ENCODE results near the gene SPATA6L. TPM values are rescaled to one million over a fixed set of nuclear protein-coding genes. Genes with fewer than 3 reads are reported as not detected.

The SPATA6L gene
- total and polyA plus RNA-seq, 11 donors: 0.14 to 2.1 (median 0.55) TPM; not detected in 1

DNA sequence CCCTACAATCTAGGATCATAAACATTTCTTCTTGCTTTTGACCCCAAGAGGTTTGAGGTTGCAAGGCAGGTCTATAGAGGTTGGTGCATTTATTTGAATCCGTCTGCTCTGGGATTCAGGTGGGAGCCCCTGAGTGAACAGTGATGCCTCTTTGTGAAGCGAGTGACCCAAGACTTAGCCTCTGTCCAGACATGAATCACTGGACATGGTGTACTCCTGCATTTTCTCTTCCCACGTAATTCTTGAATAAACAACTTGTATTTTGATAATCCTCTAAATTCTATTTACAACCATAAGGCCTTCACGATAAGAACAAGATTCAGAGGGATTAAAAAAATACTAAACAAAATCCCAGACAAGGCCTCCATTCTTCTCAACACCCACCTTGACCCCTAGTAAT lies 71.7 kb downstream of the SPATA6L start:
- H3K4me1 ChIP-seq: peaks cover 0 to 30% (median 12%) of the 10 kb centered on the region in 12 donors
- H3K27me3 ChIP-seq: no peaks in the 10 kb centered on the region
- 92 to 96% (median 94%) methylated on average over 4 of the region's 4 CpGs for WGBS, 4 donors
- H3K4me3 ChIP-seq: no peak overlapping the region
- intact Hi-C loops (cut with DNase I): loop anchor here in 1 of 10 donors (10.0 kb wide), 1 partner anchor 60 kb away; no protein-coding TSS in a partner anchor
- ATAC-seq (no peak), DNase-seq (no peak)
- no peak overlapping the region for H3K27ac ChIP-seq
- H3K9me3 ChIP-seq: no peaks in the 10 kb centered on the region
- no peaks in the 10 kb centered on the region for H3K36me3 ChIP-seq
- TF ChIP-seq POLR2A (IDR thresholded peaks at IDR 0.05) (no peak), CTCF (IDR thresholded peaks at IDR 0.05) (no peak)

- no peaks in the 10 kb centered on the region for H3K9me3 ChIP-seq
- H3K27ac ChIP-seq: no peak overlapping the region
- TF ChIP-seq CTCF (IDR thresholded peaks at IDR 0.05) (no peak), POLR2A (IDR thresholded peaks at IDR 0.05) (no peak)
- no peak for ATAC-seq
- 69 to 84% (median 77%) methylated on average over 1 of the region's 1 CpG for WGBS, 4 donors
- H3K27me3 ChIP-seq: no peaks in the 10 kb centered on the region
- H3K4me3 ChIP-seq: no peak overlapping the region
- intact Hi-C loops (cut with DNase I): loop anchor here in 1 of 10 donors (10.0 kb wide), 1 partner anchor 62 kb away; no protein-coding TSS in a partner anchor
- peaks cover 0 to 30% (median 15%) of the 10 kb centered on the region in 12 donors for H3K4me1 ChIP-seq
- DNase-seq: no peak
- H3K36me3 ChIP-seq: no peaks in the 10 kb centered on the region
Observed at GRCh38 chr9:4592886-4593285, 73.4 kb downstream of the SPATA6L start.

DNA sequence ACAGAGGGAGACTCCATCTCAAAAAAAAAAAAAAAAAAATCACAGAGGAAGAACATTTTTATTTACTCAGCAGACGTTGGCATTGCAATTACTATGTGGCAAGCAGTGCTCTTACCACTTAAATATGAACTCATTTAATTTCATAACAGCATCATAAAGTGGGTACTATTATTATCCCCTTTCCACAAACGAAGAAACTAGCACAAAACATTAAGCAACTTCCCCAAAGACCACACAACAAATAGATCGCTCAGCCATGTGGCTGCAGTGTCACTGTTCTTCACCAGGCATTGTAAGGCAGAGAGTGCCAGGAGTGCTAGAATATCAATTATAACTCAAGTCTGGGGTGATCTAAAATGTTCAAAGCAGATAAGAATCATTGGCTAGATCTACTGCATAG lies 74.0 kb downstream of the SPATA6L start:
- Histone ChIP-seq H3K36me3 (no peaks in the 10 kb centered on the region), H3K27me3 (no peaks in the 10 kb centered on the region), H3K4me3 (no peak overlapping the region), H3K27ac (no peak overlapping the region), H3K9me3 (no peaks in the 10 kb centered on the region), H3K4me1 (peaks cover 0 to 30% (median 15%) of the 10 kb centered on the region in 12 donors)
- DNase-seq: no peak
- ATAC-seq: no peak
- intact Hi-C loops (cut with DNase I): loop anchor here in 1 of 10 donors (10.0 kb wide), 1 partner anchor 63 kb away; no protein-coding TSS in a partner anchor
- TF ChIP-seq CTCF (IDR thresholded peaks at IDR 0.05) (no peak), POLR2A (IDR thresholded peaks at IDR 0.05) (no peak)
- WGBS, 4 donors: 81 to 88% (median 85%) methylated on average over 3 of the region's 3 CpGs

DNA sequence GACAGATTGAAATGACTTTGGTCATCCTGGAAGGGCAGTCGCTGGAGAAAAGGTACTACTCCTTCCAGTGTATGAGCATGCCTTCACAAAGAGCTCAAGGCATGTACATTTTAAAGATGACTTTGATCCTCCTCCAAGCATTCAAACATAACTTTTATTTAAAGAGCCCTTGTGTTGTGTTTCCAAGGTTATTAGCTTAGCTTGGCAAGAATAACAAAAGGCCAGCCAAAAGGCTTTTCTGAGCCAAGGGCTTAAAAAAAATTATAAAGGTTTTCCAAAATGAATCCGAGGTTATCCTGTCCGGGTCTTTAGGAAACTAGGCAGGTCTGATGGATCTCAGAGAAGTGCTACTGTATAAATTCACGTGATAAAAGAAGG lies 75.2 kb downstream of the SPATA6L start:
- no peak overlapping the region for H3K4me3 ChIP-seq

More for the DNA sequence above, 75.2 kb downstream of the SPATA6L start:
- peak overlapping the region in 1 of 12 donors; percentile 19 for H3K27ac ChIP-seq
- ATAC-seq (no peak), DNase-seq (no peak)
- peaks cover 0 to 22% (median 11%) of the 10 kb centered on the region in 12 donors for H3K4me1 ChIP-seq
- 33 to 58% (median 47%) methylated on average over 4 of the region's 4 CpGs for WGBS, 4 donors
- no peak for TF ChIP-seq POLR2A (IDR thresholded peaks at IDR 0.05)
- no peak for TF ChIP-seq CTCF (IDR thresholded peaks at IDR 0.05)
- no peaks in the 10 kb centered on the region for H3K27me3 ChIP-seq
- no peaks in the 10 kb centered on the region for H3K36me3 ChIP-seq
- intact Hi-C loops (cut with DNase I): loop anchor here in 1 of 10 donors (10.0 kb wide), 1 partner anchor 64 kb away; no protein-coding TSS in a partner anchor
- H3K9me3 ChIP-seq: no peaks in the 10 kb centered on the region
